GM19351 (cell line): Measurements from ENCODE around the gene AGBL5.

Source experiments
- ATAC-seq: cut with Tn5 transposase; IDR thresholded peaks from one replicate; pipeline ENCODE4 v1.9.1; 2021; ENCODE audit warnings: mild to moderate bottlenecking, moderate library complexity; ENCODE audit not compliant: unreplicated experiment

Gene AGBL5, protein sequence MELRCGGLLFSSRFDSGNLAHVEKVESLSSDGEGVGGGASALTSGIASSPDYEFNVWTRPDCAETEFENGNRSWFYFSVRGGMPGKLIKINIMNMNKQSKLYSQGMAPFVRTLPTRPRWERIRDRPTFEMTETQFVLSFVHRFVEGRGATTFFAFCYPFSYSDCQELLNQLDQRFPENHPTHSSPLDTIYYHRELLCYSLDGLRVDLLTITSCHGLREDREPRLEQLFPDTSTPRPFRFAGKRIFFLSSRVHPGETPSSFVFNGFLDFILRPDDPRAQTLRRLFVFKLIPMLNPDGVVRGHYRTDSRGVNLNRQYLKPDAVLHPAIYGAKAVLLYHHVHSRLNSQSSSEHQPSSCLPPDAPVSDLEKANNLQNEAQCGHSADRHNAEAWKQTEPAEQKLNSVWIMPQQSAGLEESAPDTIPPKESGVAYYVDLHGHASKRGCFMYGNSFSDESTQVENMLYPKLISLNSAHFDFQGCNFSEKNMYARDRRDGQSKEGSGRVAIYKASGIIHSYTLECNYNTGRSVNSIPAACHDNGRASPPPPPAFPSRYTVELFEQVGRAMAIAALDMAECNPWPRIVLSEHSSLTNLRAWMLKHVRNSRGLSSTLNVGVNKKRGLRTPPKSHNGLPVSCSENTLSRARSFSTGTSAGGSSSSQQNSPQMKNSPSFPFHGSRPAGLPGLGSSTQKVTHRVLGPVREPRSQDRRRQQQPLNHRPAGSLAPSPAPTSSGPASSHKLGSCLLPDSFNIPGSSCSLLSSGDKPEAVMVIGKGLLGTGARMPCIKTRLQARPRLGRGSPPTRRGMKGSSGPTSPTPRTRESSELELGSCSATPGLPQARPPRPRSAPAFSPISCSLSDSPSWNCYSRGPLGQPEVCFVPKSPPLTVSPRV

GRCh38 chr2:27050996-27051901 is at the start of gene AGBL5:
TSS of gene AGBL5 (plus strand) at chr2:27051668. CDS start at chr2:27052959, 1,291 bp downstream.
- peak; percentile 72 for ATAC-seq

DNA sequence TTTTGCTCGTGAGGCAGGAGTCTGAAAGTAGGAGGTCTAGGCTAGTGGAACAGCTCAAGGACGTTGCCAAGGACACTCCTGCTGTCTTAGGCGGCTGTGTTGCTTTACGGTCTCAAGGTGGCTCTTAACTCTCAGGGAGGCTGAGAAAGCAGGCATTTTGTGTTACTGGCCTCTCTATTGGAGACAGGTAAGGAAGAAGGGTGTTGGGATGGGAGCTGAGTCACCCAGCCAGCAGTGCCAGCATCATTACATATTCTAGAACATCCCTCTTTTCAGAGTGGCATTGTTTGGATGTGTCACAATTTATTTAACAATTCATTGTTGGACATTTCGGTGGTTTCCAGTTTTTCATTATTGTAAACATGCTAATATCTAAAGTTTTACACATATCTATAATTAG is 49.5 kb upstream of the AGBL5 start:
- no peak for ATAC-seq

DNA sequence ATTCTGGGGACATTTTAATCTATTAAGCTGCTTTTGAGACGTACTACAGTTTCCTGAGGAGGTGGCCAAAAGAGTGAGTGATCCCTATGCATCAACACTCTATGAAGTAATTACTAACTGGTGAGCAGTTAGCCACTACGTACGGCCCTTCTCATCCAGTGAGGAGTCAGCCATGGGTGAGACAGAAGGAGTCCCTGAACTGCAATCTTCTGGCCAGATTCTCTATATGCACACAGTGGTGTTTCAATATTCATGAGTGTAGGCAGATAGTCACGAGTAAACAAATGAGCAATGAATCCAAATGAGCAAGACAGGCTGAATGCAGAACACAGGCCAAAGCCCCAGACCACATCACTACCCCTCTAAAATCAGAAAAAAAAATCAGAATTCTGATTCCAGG is 48.5 kb upstream of the AGBL5 start:
- ATAC-seq, result no peak

GRCh38 chr2:27003857-27004256 is 47.6 kb upstream of the AGBL5 start:
- ATAC-seq, result no peak

- no peak for ATAC-seq
Measured at GRCh38 chr2:27006602-27007415, 44.7 kb upstream of the AGBL5 start.

- no peak for ATAC-seq
Measured at GRCh38 chr2:27007416-27008374, 43.8 kb upstream of the AGBL5 start.

DNA sequence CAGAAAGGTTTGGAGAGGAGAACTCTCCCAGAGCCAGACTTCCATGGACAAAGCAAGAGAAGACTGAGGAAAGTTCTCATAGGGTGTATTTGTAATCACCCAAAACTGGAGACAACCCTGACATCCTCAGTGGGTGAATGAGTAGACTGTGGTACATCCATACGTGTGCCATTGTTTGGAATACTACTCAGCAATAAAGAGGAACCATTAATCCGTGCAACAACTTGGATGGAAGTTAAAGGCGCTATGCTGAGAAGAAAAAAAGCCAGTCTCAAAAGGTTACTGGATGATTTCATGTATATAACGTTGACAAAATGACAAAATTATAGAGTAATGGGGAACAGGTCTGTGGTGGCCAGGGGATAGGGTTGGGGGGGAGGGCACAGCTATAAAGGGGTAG is 42.8 kb upstream of the AGBL5 start:
- no peak for ATAC-seq

DNA sequence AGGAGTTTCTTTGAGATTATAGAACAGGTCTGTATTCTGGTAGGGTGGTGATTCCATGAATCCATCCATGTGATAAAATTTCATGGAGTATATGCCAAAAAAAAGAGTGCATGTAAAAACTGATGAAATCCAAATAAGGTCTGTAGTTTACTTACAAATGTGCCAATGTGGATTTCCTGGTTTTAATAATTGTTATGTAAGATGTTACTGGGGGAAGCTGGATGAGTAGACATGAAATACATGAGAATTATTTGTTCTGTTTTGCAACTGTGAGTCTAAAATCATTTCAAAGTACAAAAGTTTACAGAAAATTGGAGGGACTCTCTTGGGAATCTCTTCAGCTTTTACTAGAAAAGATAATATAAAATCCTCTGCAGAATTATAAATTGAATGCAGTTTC is 42.4 kb upstream of the AGBL5 start:
- no peak for ATAC-seq

- no peak for ATAC-seq
Measured at GRCh38 chr2:27009716-27010115, 41.8 kb upstream of the AGBL5 start.

DNA sequence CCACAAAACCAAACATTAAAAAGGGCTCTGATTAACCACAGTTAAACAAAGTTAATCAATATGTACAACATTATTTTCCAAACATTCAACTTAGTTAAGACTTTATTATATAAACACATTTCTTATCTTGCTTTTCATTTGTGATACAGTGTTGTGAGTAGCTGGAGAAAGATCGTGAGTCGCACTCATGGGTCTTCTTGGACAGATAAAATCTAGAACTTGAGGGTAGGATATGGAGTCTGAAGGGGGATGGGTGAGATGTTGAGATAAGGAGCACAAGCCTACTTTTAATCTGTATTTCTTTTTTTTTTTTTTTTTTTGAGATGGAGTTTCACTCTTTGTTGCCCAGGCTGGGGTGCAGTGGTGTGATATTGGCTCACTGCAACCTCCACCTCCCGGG is 41.3 kb upstream of the AGBL5 start:
- no peak for ATAC-seq

- no peak for ATAC-seq
Measured at GRCh38 chr2:27013738-27014137, 37.7 kb upstream of the AGBL5 start.

DNA sequence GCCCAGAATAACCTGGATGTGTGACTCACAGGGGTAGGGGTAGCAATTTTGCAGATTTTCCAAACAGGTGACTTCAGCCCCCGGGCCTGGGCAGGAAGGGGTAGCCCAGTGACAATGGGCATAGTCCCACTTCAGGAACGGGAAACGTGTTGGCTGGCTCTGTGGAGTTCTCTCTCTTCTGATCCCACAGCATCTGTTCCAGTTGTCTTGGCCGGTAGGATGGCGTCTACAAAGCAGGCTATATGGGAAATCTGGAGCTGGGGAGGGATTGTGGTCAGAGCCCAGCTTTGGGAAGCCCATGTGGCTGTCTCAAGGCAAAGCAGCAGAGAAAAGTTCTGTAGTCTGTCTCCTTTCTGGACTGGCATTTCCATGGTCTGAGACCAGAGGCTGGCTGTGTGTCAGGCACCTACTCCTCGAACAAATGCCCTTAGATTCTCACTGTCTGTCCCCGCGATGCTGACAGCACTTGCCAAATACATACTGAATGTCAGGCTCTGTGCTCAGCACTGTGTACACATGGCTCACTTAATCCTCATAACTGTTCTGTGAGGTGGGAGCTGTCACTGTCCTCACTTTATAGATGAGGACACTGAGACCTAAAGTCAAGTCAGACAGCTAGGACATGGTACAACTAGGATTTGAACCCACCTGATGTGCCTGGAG is 36.6 kb upstream of the AGBL5 start:
- ATAC-seq, result no peak

DNA sequence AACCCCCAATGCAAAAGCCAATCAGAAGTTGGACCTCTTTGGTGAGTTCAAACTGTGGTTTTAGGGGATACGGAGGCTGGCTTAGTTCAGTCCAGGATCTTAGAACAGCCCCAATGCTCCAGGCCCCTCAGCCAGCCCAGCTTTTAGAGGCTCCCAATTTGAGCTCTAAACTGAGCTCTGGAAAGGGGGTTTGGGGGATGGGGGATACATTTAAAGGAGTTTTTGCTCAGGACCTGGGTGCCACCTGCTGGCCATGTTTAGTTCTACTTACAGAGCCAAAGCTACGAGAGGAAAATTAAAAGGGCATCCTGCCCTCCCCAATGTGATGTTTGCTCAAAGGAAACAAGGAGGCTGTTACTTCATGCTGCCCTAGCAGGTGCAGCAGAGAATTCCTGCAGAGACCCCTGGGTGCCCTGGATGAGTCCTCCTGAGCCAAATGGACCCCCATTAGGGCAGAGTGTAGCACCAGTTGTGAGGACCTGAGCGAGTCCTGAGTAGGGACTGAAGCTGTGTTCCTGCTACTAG is 34.6 kb upstream of the AGBL5 start:
- no peak for ATAC-seq

GRCh38 chr2:27018142-27018541 is 33.3 kb upstream of the AGBL5 start:
- no peak for ATAC-seq

GRCh38 chr2:27019459-27019858 is 32.0 kb upstream of the AGBL5 start:
- no peak for ATAC-seq

DNA sequence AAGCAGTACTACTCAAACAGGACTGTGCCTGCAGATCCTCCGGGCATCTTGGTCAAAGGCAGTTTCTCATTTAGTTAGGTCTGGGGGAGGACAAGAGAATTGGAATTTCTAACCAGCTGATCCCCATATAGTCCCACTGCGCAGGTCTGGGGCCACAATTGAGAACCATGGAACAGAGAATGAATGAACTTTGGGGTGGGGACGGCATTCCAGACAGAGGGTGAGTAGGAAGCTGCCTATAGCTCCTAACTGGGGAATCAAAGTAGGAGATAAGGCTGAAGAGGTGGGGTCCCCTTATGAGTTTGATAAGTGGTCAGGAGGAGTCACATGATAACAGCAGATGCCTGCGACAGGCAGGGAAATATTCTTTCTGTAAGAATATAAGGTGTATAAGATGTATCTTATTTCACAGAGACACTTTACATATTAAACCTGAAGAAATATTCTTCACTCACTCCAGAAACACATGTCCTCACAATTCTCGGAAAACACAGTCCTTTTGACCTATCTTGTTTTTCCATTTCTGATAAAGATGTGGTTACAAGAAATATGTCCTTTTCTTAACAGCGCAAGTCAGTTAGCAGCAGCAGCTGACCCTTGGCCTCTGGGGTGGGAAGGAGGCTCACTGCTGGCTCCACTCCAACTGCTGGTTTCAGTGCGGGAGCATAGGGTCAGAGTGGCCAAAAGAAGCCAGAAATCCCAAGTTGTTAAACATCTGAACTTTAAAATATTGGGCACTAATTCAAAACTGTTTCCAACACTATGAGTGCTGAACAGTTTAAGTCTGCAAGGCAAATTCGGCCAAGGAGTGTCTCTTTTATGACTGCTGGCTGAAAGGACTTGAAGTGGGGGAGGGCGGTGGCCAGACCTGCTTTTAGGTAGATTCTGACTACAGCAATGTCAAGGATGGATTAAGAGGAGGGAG is 31.3 kb upstream of the AGBL5 start:
- ATAC-seq, result no peak
